ENCODE measurements around the gene PML.

DNA sequence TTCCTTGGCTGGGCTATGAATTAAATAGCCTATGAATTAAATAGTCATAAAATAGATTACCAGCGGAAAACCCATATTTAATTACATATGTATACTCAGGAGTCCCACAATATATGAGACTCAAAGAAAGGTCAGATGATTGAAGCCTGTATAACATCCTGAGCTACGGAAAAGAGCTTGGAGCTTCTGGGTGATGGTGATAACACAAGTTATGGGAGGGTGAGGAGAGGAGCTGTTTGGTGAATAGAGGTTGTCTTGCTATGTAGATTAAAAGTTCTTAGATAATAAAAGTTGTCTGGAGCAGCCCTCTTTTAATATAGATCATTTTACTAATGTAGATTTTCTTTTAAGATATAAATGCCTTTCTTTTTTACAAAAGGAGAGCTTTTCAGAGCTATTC is 1.8 kb downstream of the PML start:
- TF ChIP-seq CTCF (IDR thresholded peaks at IDR 0.05; ENCODE audit: low read length) (no peak), EZH2 (optimal IDR thresholded peaks at IDR 0.05; ENCODE audit: low read depth, low read length) (no peak)
